A673 (cell line): ENCODE data around the gene KATNB1. TPM values are rescaled to one million over a fixed set of nuclear protein-coding genes. Genes with fewer than 3 reads are reported as not detected.
"Not testable (repeated sequence)": the region's sequence is repeated elsewhere in the genome, so short reads cannot be mapped to it uniquely, and the experiment has no call there.

Experiments used
- BruUV-seq: library from RNA; stranded (reverse); fragments of 400-500 nt; replicated peaks from 2 replicates; lab custom pipeline; 2021; lab: Mats Ljungman, UMichigan
- CTCF ChIA-PET: fragments of 300-600 bp; sonication (Branson Sonifier 250); formaldehyde crosslinking; loops from one replicate; lab custom pipeline; 2022; ENCODE audit warnings: antibody characterized with exemption; lab: Charles Lee
- POLR2A ChIA-PET: fragments of 300-600 bp; sonication (Branson Sonifier 250); formaldehyde crosslinking; loops from one replicate; lab custom pipeline; 2022; ENCODE audit warnings: antibody characterized with exemption; ENCODE audit not compliant: low non-redundant PET; lab: Charles Lee
- DNase-seq: peaks from one replicate; pipeline ENCODE4 v3.0.0-alpha.2; 2015; ENCODE audit warnings: low spot score
- H3K27ac ChIP-seq: fragments of 200-600 bp; sonication (generic); 2 replicates; pipeline ENCODE4 v1.5.1; 2016; ENCODE audit warnings: mixed run types, low read depth, mild to moderate bottlenecking, mixed read lengths, antibody characterized with exemption, low read length; ENCODE audit not compliant: poor library complexity, severe bottlenecking
- H3K27me3 ChIP-seq: fragments of 200-600 bp; sonication (generic); replicated peaks from 2 replicates; pipeline ENCODE4 v1.6.1; 2017; ENCODE audit warnings: mixed run types, low read depth, mild to moderate bottlenecking, mixed read lengths, antibody characterized with exemption, low read length; ENCODE audit not compliant: insufficient read depth, poor library complexity
- H3K36me3 ChIP-seq: fragments of 200-600 bp; sonication (generic); 2 replicates; pipeline ENCODE4 v1.6.1; 2016; ENCODE audit warnings: mixed run types, mild to moderate bottlenecking, mixed read lengths, antibody characterized with exemption, low read length; ENCODE audit not compliant: insufficient read depth, poor library complexity, severe bottlenecking
- H3K4me1 ChIP-seq: fragments of 200-600 bp; sonication (generic); 2 replicates; pipeline ENCODE4 v1.6.1; 2017; ENCODE audit warnings: mixed run types, mild to moderate bottlenecking, mixed read lengths, antibody characterized with exemption, low read length; ENCODE audit not compliant: insufficient read depth, poor library complexity, severe bottlenecking
- H3K4me3 ChIP-seq: fragments of 200-600 bp; sonication (generic); 2 replicates; pipeline ENCODE4 v1.5.1; 2016; ENCODE audit warnings: low read depth, mixed run types, mild to moderate bottlenecking, mixed read lengths, low read length; ENCODE audit not compliant: poor library complexity, severe bottlenecking
- H3K9me3 ChIP-seq: fragments of 200-600 bp; sonication (generic); 2 replicates; pipeline ENCODE4 v1.6.1; 2016; ENCODE audit warnings: mixed run types, low read depth, mild to moderate bottlenecking, mixed read lengths, antibody characterized with exemption, low read length; ENCODE audit not compliant: poor library complexity, severe bottlenecking
- CTCF ChIP-seq: fragments of 300-800, 200-600 bp; sonication (generic); conservative IDR thresholded peaks from 2 replicates; pipeline ENCODE4 v1.5.1; 2017; ENCODE audit warnings: low read depth, mild to moderate bottlenecking, antibody characterized with exemption, low read length, moderate library complexity, mixed read lengths
- EZH2 ChIP-seq: fragments of 200-600 bp; sonication (generic); IDR thresholded peaks from 2 replicates; pipeline ENCODE4 v1.6.1; 2017; ENCODE audit warnings: borderline replicate concordance, low read depth, mild to moderate bottlenecking, mixed read lengths, antibody characterized with exemption, low read length; ENCODE audit not compliant: poor library complexity, severe bottlenecking
- intact Hi-C: fragments of 100-400 bp; cut with micrococcal nuclease; formaldehyde crosslinking; loops from one replicate; pipeline ENCODE4 v1.10.0; 2022; ENCODE audit not compliant: unreplicated experiment
- total RNA-seq: library from RNA; stranded (reverse); gene quantifications from 2 replicates; pipeline ENCODE4 v1.2.3, GENCODE V29; 2021

The KATNB1 gene
- total RNA-seq, 1 experiment from 2014 or later, result 55.7 TPM

GRCh38 chr16:57711346-57711745 lies 24.2 kb upstream of the KATNB1 start:
- H3K27ac ChIP-seq, result no peak overlapping the region
- BruUV-seq, result no TSS peak
- no peaks in the 10 kb centered on the region for H3K4me1 ChIP-seq
- H3K27me3 ChIP-seq, result no peaks in the 10 kb centered on the region
- no peak overlapping the region for H3K4me3 ChIP-seq
- TF ChIP-seq EZH2 (no peak), CTCF (no peak)
- H3K36me3 ChIP-seq, result no peaks in the 10 kb centered on the region
- CTCF ChIA-PET, result no interaction called here
- intact Hi-C loops, result no loop called here
- POLR2A ChIA-PET, result no interaction called here
- DNase-seq, result no peak
- no peaks in the 10 kb centered on the region for H3K9me3 ChIP-seq

DNA sequence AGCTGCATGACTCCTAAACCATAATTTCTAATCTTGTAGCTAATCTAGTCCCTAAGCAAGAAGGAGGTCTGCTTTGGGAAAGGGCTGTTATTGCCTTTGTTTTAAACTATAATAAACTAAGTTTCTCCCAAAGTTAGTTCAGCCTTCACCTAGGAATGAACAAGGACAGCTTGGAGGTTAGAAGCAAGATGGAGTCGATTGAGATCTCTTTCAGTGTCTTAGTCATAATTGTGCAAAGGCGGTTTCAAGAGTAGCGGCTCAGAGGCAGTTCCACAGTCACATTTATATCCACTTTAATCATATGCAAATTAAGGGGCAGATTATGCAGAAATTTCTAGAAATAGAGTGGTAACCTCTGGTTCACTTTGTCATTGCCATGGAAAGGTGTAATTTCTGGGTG lies 23.6 kb upstream of the KATNB1 start:
- BruUV-seq, result no TSS peak
- ChIA-PET CTCF (no interaction called here), POLR2A (no interaction called here)
- H3K27me3 ChIP-seq, result no peaks in the 10 kb centered on the region
- no peaks in the 10 kb centered on the region for H3K36me3 ChIP-seq
- intact Hi-C loops, result no loop called here
- H3K4me1 ChIP-seq, result no peaks in the 10 kb centered on the region
- no peak overlapping the region for H3K27ac ChIP-seq
- no peaks in the 10 kb centered on the region for H3K9me3 ChIP-seq
- TF ChIP-seq CTCF (no peak), EZH2 (no peak)
- no peak overlapping the region for H3K4me3 ChIP-seq
- no peak for DNase-seq

GRCh38 chr16:57712569-57712968 lies 23.0 kb upstream of the KATNB1 start:
- CTCF ChIA-PET, H3K27me3 ChIP-seq, POLR2A ChIA-PET, BruUV-seq, intact Hi-C loops, DNase-seq, H3K27ac ChIP-seq, H3K4me3 ChIP-seq, H3K9me3 ChIP-seq, H3K4me1 ChIP-seq, H3K36me3 ChIP-seq: not testable (repeated sequence)

DNA sequence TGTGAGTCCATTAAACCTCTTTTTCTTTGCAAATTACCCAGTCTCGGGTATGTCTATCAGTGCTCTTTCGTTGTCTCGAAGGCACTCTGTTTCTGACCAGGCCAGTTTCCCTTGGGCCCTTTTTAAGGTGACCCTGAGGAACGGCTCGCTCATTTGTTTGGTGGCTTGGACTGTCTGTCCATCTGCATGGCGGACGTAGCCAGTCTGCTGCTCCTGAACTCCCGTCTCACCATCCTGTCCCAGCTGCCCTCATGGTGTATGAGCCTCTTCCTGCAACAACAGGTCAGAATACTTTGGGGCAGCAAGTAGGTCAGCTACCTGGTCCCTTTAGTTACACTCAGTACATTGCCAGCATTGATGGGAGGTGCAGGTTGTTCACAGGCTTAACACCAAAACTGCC lies 22.0 kb upstream of the KATNB1 start:
- no peak overlapping the region for H3K4me3 ChIP-seq
- BruUV-seq, result no TSS peak
- H3K36me3 ChIP-seq, result no peaks in the 10 kb centered on the region
- H3K27ac ChIP-seq, result no peak overlapping the region
- CTCF ChIA-PET, result no interaction called here
- H3K9me3 ChIP-seq, result no peaks in the 10 kb centered on the region
- no peaks in the 10 kb centered on the region for H3K27me3 ChIP-seq
- POLR2A ChIA-PET, result no interaction called here
- TF ChIP-seq CTCF (no peak), EZH2 (no peak)
- no peak for DNase-seq
- H3K4me1 ChIP-seq, result no peaks in the 10 kb centered on the region
- intact Hi-C loops, result no loop called here
